Hepatocyte (in vitro differentiated cells): ENCODE results near the gene CRY2.

Experiments used
- EZH2 ChIP-seq: fragments of 200-600 bp; sonication (generic); IDR thresholded peaks from 2 replicates; pipeline ENCODE4 v1.6.1; 2016; ENCODE audit warnings: antibody characterized with exemption, mild to moderate bottlenecking, borderline replicate concordance
- EZH2phosphoT487 ChIP-seq: fragments of 200-600 bp; sonication (generic); IDR thresholded peaks from one replicate; pipeline ENCODE4 v1.6.1; 2018; ENCODE audit warnings: antibody characterized with exemption, mild to moderate bottlenecking, low read depth, moderate library complexity; ENCODE audit not compliant: unreplicated experiment, severe bottlenecking
- TF ChIP-seq, protein P1 (sequence below): fragments of 200-600 bp; sonication (generic); IDR thresholded peaks from 2 replicates; pipeline ENCODE4 v1.5.1; 2016; ENCODE audit warnings: antibody characterized with exemption, mild to moderate bottlenecking; ENCODE audit not compliant: poor library complexity

GRCh38 chr11:45929486-45930030 is 82.3 kb downstream of the CRY2 start:
- TF ChIP-seq, protein P1, sequence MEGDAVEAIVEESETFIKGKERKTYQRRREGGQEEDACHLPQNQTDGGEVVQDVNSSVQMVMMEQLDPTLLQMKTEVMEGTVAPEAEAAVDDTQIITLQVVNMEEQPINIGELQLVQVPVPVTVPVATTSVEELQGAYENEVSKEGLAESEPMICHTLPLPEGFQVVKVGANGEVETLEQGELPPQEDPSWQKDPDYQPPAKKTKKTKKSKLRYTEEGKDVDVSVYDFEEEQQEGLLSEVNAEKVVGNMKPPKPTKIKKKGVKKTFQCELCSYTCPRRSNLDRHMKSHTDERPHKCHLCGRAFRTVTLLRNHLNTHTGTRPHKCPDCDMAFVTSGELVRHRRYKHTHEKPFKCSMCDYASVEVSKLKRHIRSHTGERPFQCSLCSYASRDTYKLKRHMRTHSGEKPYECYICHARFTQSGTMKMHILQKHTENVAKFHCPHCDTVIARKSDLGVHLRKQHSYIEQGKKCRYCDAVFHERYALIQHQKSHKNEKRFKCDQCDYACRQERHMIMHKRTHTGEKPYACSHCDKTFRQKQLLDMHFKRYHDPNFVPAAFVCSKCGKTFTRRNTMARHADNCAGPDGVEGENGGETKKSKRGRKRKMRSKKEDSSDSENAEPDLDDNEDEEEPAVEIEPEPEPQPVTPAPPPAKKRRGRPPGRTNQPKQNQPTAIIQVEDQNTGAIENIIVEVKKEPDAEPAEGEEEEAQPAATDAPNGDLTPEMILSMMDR = no peak
- TF ChIP-seq EZH2 = no peak
- no peak for TF ChIP-seq EZH2phosphoT487
